Esophagus squamous epithelium (tissue), 4 donors: ENCODE results near the gene DES.

Experiments used
- CTCF ChIP-seq, 6 experiments: fragments of 450-650 bp in 4 of 6; fragments of 200-600 bp in 2 of 6; sonication (generic) in 2 of 6; IDR thresholded peaks; one replicate each; pipeline ENCODE4 v1.5.1; 2016 to 2019; ENCODE audit warnings: antibody characterized with exemption in 6 of 6, mild to moderate bottlenecking in 4 of 6, moderate library complexity in 4 of 6
- POLR2A ChIP-seq, 4 donors: fragments of 450-650 bp; IDR thresholded peaks; one replicate each; pipeline ENCODE4 v1.6.1; 2017; ENCODE audit warnings: antibody characterized with exemption in 4 of 4, mild to moderate bottlenecking in 4 of 4, moderate library complexity in 3 of 4

- TF ChIP-seq CTCF (IDR thresholded peaks at IDR 0.05) (no peak), POLR2A (IDR thresholded peaks at IDR 0.05) (no peak)
Observed at GRCh38 chr2:219443697-219444023, 25.5 kb downstream of the DES start.
